ENCODE measurements around the gene GPR151.

DNA sequence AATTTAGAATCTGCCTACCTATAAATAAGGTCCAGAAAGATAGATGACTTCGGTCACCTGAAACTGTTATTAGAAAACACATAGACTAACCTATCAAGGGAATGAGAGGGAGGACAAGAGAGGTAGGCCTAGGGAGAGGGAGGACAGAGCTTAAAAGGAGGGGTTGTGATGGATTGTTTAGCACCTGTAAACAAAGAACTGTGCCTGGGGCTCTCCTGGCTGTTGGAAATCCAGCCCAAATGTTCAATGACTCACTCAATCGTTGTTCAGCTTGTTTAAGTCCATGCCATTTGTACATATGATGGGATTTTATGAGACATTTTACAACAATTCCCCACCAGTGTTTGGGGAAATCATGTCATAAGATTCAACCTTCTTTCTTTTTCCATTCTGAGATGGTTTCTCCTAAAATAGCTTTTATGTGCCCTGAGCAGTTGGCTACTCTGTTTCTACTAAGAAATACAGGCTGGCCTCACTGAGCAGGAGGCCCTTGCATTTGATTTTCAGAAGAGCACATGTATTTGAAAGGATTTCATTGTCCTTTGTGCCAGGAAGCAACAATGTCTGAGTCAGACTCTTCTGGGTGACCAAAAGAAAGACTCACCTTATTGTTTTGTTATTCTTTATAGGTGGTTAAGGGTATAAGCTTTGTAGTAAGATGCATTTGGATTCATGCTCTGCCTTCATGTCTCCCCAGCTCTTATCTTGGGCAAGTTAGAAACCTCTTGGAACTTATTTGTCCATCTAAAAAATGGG is 48.2 kb upstream of the GPR151 start:
- TF ChIP-seq, protein P1, sequence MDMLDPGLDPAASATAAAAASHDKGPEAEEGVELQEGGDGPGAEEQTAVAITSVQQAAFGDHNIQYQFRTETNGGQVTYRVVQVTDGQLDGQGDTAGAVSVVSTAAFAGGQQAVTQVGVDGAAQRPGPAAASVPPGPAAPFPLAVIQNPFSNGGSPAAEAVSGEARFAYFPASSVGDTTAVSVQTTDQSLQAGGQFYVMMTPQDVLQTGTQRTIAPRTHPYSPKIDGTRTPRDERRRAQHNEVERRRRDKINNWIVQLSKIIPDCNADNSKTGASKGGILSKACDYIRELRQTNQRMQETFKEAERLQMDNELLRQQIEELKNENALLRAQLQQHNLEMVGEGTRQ (IDR thresholded peaks at IDR 0.05; ENCODE audit: borderline replicate concordance, low read depth, low read length): no peak
- TF ChIP-seq, protein P2, sequence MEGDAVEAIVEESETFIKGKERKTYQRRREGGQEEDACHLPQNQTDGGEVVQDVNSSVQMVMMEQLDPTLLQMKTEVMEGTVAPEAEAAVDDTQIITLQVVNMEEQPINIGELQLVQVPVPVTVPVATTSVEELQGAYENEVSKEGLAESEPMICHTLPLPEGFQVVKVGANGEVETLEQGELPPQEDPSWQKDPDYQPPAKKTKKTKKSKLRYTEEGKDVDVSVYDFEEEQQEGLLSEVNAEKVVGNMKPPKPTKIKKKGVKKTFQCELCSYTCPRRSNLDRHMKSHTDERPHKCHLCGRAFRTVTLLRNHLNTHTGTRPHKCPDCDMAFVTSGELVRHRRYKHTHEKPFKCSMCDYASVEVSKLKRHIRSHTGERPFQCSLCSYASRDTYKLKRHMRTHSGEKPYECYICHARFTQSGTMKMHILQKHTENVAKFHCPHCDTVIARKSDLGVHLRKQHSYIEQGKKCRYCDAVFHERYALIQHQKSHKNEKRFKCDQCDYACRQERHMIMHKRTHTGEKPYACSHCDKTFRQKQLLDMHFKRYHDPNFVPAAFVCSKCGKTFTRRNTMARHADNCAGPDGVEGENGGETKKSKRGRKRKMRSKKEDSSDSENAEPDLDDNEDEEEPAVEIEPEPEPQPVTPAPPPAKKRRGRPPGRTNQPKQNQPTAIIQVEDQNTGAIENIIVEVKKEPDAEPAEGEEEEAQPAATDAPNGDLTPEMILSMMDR (IDR thresholded peaks at IDR 0.05): no peak
- TF ChIP-seq EP300 (IDR thresholded peaks at IDR 0.05; ENCODE audit: borderline replicate concordance in 1 of 2, low read depth in 1 of 2, low read length in 1 of 2) (no peak), TEAD4 (IDR thresholded peaks at IDR 0.05; ENCODE audit: borderline replicate concordance, insufficient read depth) (no peak), RFX5 (IDR thresholded peaks at IDR 0.05; ENCODE audit: low read length) (no peak), FOXJ3 (CRISPR knock-in tag; IDR thresholded peaks at IDR 0.05) (no peak), EZH2phosphoT487 (IDR thresholded peaks at IDR 0.05; ENCODE audit: borderline replicate concordance, low read depth) (no peak), SIN3A (IDR thresholded peaks at IDR 0.05; ENCODE audit: borderline replicate concordance, low read depth, low read length) (no peak), TAF1 (IDR thresholded peaks at IDR 0.05; ENCODE audit: borderline replicate concordance, low read depth, low read length) (no peak), YY1 (IDR thresholded peaks at IDR 0.05; ENCODE audit: low read depth) (no peak), NRF1 (IDR thresholded peaks at IDR 0.05; ENCODE audit: low read depth, low read length) (no peak)

Data from SK-N-SH (cell line).